BLaER1 treated with 17β-estradiol and CSF1 and Interleukin-3, amounts not matched to agents 10 nM and 100 nM (cell line): ENCODE results near the gene ASPM.

Experiments
- H3K27ac ChIP-seq, 11 experiments: shearing (Covaris generic); formaldehyde crosslinking; 2 replicates each; pipeline ENCODE4 v1.8.1; 2022
- H3K27me3 ChIP-seq, 11 experiments: shearing (Covaris generic); formaldehyde crosslinking; 2 replicates each; pipeline ENCODE4 v1.8.1; 2022
- H3K36me3 ChIP-seq, 11 experiments: shearing (Covaris generic); formaldehyde crosslinking; 2 replicates each; pipeline ENCODE4 v1.8.1; 2022
- H3K4me1 ChIP-seq, 10 experiments: shearing (Covaris generic); formaldehyde crosslinking; 2 replicates each; pipeline ENCODE4 v1.8.1; 2022
- H3K4me2 ChIP-seq, 11 experiments: shearing (Covaris generic); formaldehyde crosslinking; 2 replicates each; pipeline ENCODE4 v1.8.1; 2022
- H3K4me3 ChIP-seq, 10 experiments: shearing (Covaris generic); formaldehyde crosslinking; 2 replicates each; pipeline ENCODE4 v1.8.1; 2022
- H3K9ac ChIP-seq, 11 experiments: shearing (Covaris generic); formaldehyde crosslinking; 2 replicates each; pipeline ENCODE4 v1.8.1; 2022
- H3K9me3 ChIP-seq, 11 experiments: shearing (Covaris generic); formaldehyde crosslinking; replicated peaks in 1 of 11; 2 replicates each; pipeline ENCODE4 v1.8.1; 2022
- H4K20me1 ChIP-seq, 11 experiments: shearing (Covaris generic); formaldehyde crosslinking; 2 replicates each; pipeline ENCODE4 v1.8.1; 2022
- Cebpa-rat ChIP-seq, 11 experiments: shearing (Covaris generic); IDR thresholded peaks; 2 replicates each; pipeline ENCODE4 v1.8.1; 2022

Gene ASPM

DNA sequence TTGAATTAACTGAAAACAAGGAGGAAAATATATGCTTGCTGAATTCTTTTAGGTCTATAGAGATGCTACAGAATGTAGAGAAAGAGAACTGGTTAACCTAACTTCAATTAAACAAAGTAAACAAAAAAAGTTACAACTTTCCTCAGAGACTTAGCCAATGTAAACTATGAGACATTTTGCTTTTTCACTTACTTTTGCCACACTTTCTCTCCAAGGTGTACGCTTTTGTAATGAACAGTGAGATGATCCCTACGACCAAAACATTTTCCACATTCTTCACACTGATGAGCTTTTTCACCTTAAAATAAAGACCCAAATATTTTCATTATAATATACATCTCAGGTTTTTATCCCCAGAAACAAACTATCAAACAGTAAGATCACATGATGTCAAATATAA, 28.3 kb upstream of the ASPM start:
- Histone ChIP-seq H4K20me1 (peaks cover 0 to 4% (median 0%) of the 10 kb centered on the region in 11 experiments; a peak in 1 of 22 replicates), H3K9me3 (no peaks in the 10 kb centered on the region), H3K4me2 (no peak overlapping the region), H3K27ac (no peak overlapping the region), H3K4me3 (no peak overlapping the region), H3K9ac (no peak overlapping the region), H3K36me3 (peaks cover 54 to 97% (median 75%) of the 10 kb centered on the region in 11 experiments), H3K27me3 (no peaks in the 10 kb centered on the region), H3K4me1 (peaks cover 0 to 10% (median 0%) of the 10 kb centered on the region in 10 experiments; a peak in 8 of 20 replicates)
- TF ChIP-seq Cebpa-rat (IDR thresholded peaks at IDR 0.05), result no peak

DNA sequence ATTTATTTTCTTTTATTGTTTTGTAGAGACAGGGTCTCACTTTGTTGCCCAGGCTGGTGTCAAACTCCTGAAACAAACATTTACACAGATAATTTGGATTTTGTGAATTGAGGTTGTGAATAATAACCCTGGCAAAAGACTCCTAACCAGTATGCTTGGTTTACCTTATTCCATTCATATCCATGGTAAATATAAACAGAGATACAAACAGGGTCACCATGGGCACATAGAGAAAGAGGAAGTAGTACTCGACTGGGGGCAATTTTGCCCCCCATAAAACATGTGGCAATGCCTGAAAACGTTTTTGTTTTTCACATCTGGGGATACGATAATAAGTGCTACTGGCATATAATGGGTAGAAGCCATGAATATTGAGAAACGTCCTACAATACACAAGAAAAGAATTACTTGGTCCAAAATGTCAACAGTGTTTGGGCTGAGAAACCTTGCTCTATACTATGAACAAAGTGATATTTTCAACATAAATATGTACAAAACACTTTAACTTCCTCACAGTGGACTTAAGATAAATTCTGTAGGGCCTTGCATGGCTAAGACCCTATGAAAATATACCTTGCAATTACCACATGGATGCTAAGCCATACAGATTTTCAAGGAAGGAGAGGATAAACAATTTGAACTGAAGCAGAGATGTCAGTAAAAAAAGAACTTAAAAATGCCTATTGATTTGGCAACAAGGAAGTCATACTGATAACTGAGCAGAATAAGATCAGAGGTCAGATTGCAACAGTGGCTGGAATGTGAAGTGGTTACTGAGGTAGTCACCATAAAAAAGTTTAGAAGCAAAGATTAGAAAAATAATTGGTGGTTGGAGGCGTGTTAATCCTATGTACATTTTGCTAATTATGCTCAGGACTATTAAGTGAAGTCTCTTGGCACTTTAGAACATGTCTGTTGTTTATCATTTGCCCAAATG, 27.4 kb upstream of the ASPM start:
- H3K9me3 ChIP-seq, result no peaks in the 10 kb centered on the region
- no peak overlapping the region for H3K4me3 ChIP-seq
- H3K27me3 ChIP-seq, result no peaks in the 10 kb centered on the region
- H4K20me1 ChIP-seq, result no peaks in the 10 kb centered on the region
- H3K9ac ChIP-seq, result no peak overlapping the region
- H3K4me2 ChIP-seq, result no peak overlapping the region
- H3K27ac ChIP-seq, result no peak overlapping the region
- no peak for TF ChIP-seq Cebpa-rat (IDR thresholded peaks at IDR 0.05)
- peaks cover 0 to 4% (median 0%) of the 10 kb centered on the region in 10 experiments; a peak in 7 of 20 replicates for H3K4me1 ChIP-seq
- peaks cover 46 to 95% (median 70%) of the 10 kb centered on the region in 11 experiments for H3K36me3 ChIP-seq

DNA sequence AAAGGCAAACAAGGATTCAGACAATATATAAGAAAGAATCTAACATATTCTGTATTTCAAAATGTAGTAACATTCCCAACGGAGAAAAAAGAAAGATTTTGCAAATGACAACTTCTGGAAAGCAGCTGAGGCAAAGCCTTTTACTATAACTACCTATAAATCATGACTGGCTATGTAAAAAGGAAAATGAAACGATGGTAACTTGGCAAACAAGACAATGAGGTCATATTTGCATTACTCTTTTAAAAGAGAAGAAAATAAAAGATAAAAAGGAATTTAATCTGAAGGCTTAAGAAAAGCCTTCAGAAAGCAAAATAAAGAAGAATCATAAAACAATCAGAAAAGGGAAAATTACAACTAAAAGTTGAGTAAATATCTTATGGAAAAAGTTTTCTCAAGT, 25.1 kb upstream of the ASPM start:
- no peaks in the 10 kb centered on the region for H3K9me3 ChIP-seq
- TF ChIP-seq Cebpa-rat (IDR thresholded peaks at IDR 0.05), result no peak
- no peaks in the 10 kb centered on the region for H3K4me1 ChIP-seq
- no peaks in the 10 kb centered on the region for H4K20me1 ChIP-seq
- H3K4me3 ChIP-seq, result no peak overlapping the region
- H3K4me2 ChIP-seq, result no peak overlapping the region
- no peak overlapping the region for H3K27ac ChIP-seq
- H3K27me3 ChIP-seq, result no peaks in the 10 kb centered on the region
- peaks cover 43 to 94% (median 69%) of the 10 kb centered on the region in 11 experiments for H3K36me3 ChIP-seq
- H3K9ac ChIP-seq, result no peak overlapping the region

DNA sequence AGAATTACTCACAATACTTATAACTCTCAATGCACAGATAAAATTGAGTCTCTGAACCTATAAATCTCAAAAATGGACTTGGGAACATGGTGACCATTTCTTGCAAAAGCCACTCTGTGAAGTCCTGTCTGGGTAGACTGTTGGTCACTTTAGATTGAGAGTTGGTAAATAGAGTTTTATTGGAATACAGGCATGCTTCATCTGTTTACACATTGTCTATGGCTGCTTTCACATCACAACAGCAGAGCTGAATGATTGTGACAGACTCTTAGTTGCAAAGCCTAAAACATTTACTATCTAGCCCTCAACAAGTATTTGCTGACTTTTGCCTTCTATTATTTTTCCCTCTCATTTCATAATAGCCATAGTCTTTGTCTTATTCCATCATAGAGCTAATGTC, 24.1 kb upstream of the ASPM start:
- no peaks in the 10 kb centered on the region for H3K27me3 ChIP-seq
- no peak overlapping the region for H3K4me2 ChIP-seq
- peaks cover 42 to 90% (median 68%) of the 10 kb centered on the region in 11 experiments for H3K36me3 ChIP-seq
- no peaks in the 10 kb centered on the region for H4K20me1 ChIP-seq
- no peak overlapping the region for H3K27ac ChIP-seq
- H3K9me3 ChIP-seq, result no peaks in the 10 kb centered on the region
- no peak overlapping the region for H3K4me3 ChIP-seq
- TF ChIP-seq Cebpa-rat (IDR thresholded peaks at IDR 0.05), result no peak
- H3K4me1 ChIP-seq, result no peaks in the 10 kb centered on the region
- no peak overlapping the region for H3K9ac ChIP-seq

DNA sequence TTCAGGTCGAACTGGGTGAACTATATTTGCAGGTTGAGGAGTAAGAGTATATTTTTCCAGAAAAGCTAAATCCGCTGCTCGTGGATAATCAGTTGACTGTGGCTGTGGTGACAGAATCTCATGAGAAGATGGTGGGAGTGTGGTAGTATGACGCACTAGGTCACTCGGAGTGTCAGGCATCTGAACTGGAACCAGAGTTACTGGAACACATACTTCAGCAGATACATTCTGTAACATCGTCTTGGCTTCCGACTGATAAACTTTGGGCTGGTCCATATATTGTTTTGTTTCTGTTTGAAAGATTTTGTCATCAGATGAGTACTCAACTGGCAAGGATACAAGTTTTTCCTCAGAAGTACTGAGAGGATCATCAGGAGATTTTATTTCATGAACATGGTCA, 13.0 kb upstream of the ASPM start:
- Histone ChIP-seq H3K4me2 (no peak overlapping the region), H3K4me3 (no peak overlapping the region), H3K36me3 (peaks cover 20 to 52% (median 33%) of the 10 kb centered on the region in 11 experiments), H3K27me3 (no peaks in the 10 kb centered on the region), H4K20me1 (no peaks in the 10 kb centered on the region), H3K9ac (no peak overlapping the region), H3K9me3 (no peaks in the 10 kb centered on the region), H3K4me1 (no peaks in the 10 kb centered on the region), H3K27ac (no peak overlapping the region)
- no peak for TF ChIP-seq Cebpa-rat (IDR thresholded peaks at IDR 0.05)

DNA sequence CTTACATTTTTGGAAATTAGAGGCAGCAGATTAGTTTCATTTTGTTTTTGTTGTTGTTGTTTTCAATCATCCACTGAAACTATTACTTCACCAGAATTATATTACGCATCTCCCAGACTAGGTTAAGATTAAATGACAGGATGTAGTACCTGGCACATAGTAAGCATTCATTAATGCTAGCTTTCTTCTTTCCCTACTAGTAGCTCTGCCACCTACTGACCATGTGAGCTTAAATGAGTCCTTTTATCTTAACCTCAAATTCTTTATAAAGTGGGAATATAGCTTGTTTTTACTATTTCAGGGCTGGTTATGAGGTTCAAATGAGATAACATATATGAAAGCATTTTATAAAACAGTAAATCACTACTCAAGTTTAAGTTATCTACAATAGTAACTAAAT, 10.2 kb upstream of the ASPM start:
- no peaks in the 10 kb centered on the region for H4K20me1 ChIP-seq
- no peak overlapping the region for H3K27ac ChIP-seq
- no peak overlapping the region for H3K4me2 ChIP-seq
- peaks cover 14 to 37% (median 24%) of the 10 kb centered on the region in 11 experiments for H3K36me3 ChIP-seq
- H3K9ac ChIP-seq, result no peak overlapping the region
- no peak for TF ChIP-seq Cebpa-rat (IDR thresholded peaks at IDR 0.05)
- H3K9me3 ChIP-seq, result no peaks in the 10 kb centered on the region
- H3K4me3 ChIP-seq, result no peak overlapping the region
- H3K27me3 ChIP-seq, result no peaks in the 10 kb centered on the region
- no peaks in the 10 kb centered on the region for H3K4me1 ChIP-seq

DNA sequence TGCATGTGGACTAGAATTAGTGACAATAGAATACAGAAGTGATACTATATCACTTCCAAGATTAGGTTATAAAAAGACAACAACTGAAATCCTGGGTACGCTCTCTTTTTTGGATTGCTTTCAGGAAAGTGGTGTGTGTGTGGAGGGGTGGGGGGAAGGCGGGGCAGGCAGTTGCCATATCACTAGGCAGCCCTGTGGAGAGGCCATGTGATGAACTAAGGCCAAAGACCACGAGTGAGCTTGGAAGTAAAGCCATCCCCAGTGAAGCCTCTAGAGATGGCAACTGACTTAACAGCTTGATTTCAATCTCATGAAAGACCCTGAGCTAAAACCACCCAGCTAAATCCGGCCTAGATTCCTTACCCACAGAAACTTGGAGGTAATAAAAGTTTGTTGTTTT, 6.2 kb upstream of the ASPM start:
- no peaks in the 10 kb centered on the region for H4K20me1 ChIP-seq
- no peaks in the 10 kb centered on the region for H3K27me3 ChIP-seq
- no peak for TF ChIP-seq Cebpa-rat (IDR thresholded peaks at IDR 0.05)
- H3K36me3 ChIP-seq, result no peaks in the 10 kb centered on the region
- no peak overlapping the region for H3K4me2 ChIP-seq
- H3K4me1 ChIP-seq, result no peaks in the 10 kb centered on the region
- no peak overlapping the region for H3K9ac ChIP-seq
- no peak overlapping the region for H3K27ac ChIP-seq
- H3K9me3 ChIP-seq, result no peaks in the 10 kb centered on the region
- no peak overlapping the region for H3K4me3 ChIP-seq

DNA sequence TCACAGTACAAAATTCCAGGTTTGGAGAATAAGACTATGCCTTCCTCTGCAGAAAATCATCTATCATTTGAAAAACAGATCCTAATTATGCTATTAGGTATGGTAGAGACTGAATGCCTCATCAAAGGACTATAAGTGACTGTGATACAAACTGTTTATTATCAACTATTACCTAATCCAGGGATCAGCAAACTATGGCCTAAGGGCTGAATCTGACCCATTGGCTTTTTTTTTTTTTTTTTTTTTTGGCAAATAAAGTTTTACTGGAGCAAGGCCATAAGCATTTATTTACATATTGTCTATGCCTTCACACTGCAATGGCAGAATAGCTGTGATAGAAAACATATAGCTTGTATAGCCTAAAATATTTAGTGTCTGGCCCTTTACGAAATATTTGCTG, 4.7 kb upstream of the ASPM start:
- Histone ChIP-seq H3K4me3 (no peak overlapping the region), H3K9me3 (peaks cover 0 to 4% (median 0%) of the 10 kb centered on the region in 11 experiments; a peak in 1 of 22 replicates), H3K9ac (no peak overlapping the region), H3K27ac (no peak overlapping the region), H3K4me2 (no peak overlapping the region), H3K4me1 (no peaks in the 10 kb centered on the region), H3K27me3 (no peaks in the 10 kb centered on the region), H3K36me3 (no peaks in the 10 kb centered on the region), H4K20me1 (no peaks in the 10 kb centered on the region)
- no peak for TF ChIP-seq Cebpa-rat (IDR thresholded peaks at IDR 0.05)

DNA sequence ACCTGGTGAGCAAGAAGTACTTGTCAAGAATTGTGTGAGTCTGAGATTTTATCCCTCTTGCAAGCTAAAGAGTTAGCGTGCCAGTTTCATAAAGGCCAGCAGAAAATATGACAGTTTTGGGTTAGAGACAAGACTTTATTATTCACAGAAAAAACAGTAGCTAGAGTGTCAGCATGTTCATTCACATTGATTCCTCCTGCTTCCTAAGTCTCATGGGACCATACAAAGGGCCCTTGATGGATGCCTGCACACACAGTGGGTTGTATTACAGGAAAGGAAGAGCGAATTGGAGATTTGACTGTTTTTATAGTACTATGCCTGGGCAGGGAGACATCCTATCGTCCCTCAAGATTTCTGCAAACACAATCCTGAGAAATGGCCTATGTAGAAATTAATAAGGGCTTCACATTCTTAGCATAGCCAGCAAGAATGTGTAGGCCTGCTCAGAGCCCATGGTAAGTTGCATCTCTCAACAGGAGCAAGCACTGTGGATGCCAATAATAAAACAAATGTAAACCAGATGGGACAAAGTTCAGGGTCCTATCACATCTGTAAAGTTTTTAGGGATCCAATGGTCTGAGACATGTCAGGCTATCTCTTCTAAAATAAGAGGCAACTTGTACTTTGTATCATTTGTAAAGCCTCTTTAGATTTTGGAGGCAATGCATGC, 4.0 kb upstream of the ASPM start:
- Histone ChIP-seq H3K4me3 (no peak overlapping the region), H3K9me3 (peaks cover 0 to 4% (median 0%) of the 10 kb centered on the region in 11 experiments; a peak in 1 of 22 replicates), H3K4me2 (no peak overlapping the region), H3K27me3 (no peaks in the 10 kb centered on the region), H4K20me1 (no peaks in the 10 kb centered on the region), H3K36me3 (no peaks in the 10 kb centered on the region), H3K9ac (no peak overlapping the region), H3K27ac (no peak overlapping the region), H3K4me1 (peaks cover 0 to 3% (median 0%) of the 10 kb centered on the region in 10 experiments; a peak in 9 of 20 replicates)
- TF ChIP-seq Cebpa-rat (IDR thresholded peaks at IDR 0.05), result no peak
